ENCODE results near the gene TMEM121. TPM values are rescaled to one million over a fixed set of nuclear protein-coding genes. Genes with fewer than 3 reads are reported as not detected.

The TMEM121 gene
- total RNA-seq, 2 experiments from 2014 or later, result 0.21 to 0.25 TPM

DNA sequence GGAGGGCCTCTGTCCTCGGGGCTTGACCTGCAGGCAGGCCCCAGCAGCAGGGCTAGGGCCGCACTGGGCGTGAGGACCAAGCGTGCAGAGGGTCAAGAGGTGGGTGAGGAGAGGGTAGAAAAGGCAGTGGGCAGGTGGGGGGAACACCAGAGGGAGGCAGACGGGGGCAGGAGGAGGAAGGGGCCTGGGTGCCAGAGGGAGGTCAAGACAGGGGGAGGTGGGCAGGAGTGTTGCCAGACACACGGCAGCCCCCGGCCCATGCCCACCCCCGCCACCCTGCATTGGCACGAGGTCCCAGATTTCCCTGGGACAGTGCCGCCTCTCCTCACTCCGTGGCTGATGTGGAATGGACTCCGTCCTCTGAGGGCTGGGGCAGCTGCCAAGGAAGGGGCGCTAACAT lies 8.2 kb downstream of the TMEM121 start:
- DNase-seq (ENCODE audit: low spot score), result no peak
- Histone ChIP-seq H3K36me3 (ENCODE audit: insufficient read depth, low read length) (no peaks in the 10 kb centered on the region), H3K4me3 (ENCODE audit: low read depth, low read length, poor library complexity, severe bottlenecking) (no peak overlapping the region), H3K27ac (ENCODE audit: low read depth, low read length, poor library complexity, severe bottlenecking) (no peak overlapping the region), H3K4me2 (ENCODE audit: low read length) (no peak overlapping the region), H4K20me1 (ENCODE audit: insufficient read depth, low read length) (no peaks in the 10 kb centered on the region), H3K4me1 (ENCODE audit: insufficient read depth, low read length, poor library complexity, severe bottlenecking) (peaks cover 33% of the 10 kb centered on the region), H3K79me2 (ENCODE audit: insufficient read depth, low read depth, low read length) (no peaks in the 10 kb centered on the region), H2AFZ (ENCODE audit: low read length) (no peak overlapping the region), H3K9me3 (ENCODE audit: low read length) (no peaks in the 10 kb centered on the region), H3K9me2 (ENCODE audit: insufficient read depth, low read length) (no peaks in the 10 kb centered on the region)
- CTCF ChIA-PET (ENCODE audit: unreplicated experiment), result no interaction called here
- TF ChIP-seq, protein P1, sequence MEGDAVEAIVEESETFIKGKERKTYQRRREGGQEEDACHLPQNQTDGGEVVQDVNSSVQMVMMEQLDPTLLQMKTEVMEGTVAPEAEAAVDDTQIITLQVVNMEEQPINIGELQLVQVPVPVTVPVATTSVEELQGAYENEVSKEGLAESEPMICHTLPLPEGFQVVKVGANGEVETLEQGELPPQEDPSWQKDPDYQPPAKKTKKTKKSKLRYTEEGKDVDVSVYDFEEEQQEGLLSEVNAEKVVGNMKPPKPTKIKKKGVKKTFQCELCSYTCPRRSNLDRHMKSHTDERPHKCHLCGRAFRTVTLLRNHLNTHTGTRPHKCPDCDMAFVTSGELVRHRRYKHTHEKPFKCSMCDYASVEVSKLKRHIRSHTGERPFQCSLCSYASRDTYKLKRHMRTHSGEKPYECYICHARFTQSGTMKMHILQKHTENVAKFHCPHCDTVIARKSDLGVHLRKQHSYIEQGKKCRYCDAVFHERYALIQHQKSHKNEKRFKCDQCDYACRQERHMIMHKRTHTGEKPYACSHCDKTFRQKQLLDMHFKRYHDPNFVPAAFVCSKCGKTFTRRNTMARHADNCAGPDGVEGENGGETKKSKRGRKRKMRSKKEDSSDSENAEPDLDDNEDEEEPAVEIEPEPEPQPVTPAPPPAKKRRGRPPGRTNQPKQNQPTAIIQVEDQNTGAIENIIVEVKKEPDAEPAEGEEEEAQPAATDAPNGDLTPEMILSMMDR (conservative IDR thresholded peaks at IDR 0.05; ENCODE audit: low read length), result no peak
- TF ChIP-seq EZH2phosphoT487 (IDR thresholded peaks at IDR 0.05; ENCODE audit: borderline replicate concordance, low read depth, low read length), result no peak
- POLR2A ChIA-PET, result no interaction called here
- BruUV-seq (replicated peaks), result no TSS peak
- intact Hi-C loops (cut with micrococcal nuclease; ENCODE audit: unreplicated experiment), result no loop called here

DNA sequence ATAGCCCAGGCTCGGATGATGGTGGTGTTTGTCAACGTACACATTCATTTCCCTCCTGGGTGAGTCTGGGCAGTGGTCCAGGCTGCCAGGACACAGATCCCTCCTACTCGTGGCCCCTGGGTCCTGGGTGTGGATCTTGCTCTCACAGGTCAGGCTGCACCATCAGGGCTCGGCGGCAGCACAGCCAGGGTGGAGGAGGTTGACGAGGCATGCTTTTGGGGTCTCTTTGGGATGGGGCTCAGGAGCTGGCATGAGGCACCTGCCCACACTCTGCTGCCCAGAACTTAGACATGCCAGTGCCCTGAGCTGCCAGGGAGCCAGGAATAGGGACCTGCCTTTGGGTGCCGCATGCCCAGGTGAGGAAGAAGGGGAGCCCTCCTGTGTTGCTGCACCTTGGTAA lies 9.7 kb downstream of the TMEM121 start:
- Histone ChIP-seq H3K4me2 (ENCODE audit: low read length) (no peak overlapping the region), H3K4me1 (ENCODE audit: insufficient read depth, low read length, poor library complexity, severe bottlenecking) (peaks cover 19% of the 10 kb centered on the region), H3K36me3 (ENCODE audit: insufficient read depth, low read length) (no peaks in the 10 kb centered on the region), H3K9me3 (ENCODE audit: low read length) (no peaks in the 10 kb centered on the region), H3K27ac (ENCODE audit: low read depth, low read length, poor library complexity, severe bottlenecking) (no peak overlapping the region), H2AFZ (ENCODE audit: low read length) (no peak overlapping the region), H3K79me2 (ENCODE audit: insufficient read depth, low read depth, low read length) (no peaks in the 10 kb centered on the region), H3K9me2 (ENCODE audit: insufficient read depth, low read length) (no peaks in the 10 kb centered on the region), H4K20me1 (ENCODE audit: insufficient read depth, low read length) (no peaks in the 10 kb centered on the region), H3K4me3 (ENCODE audit: low read depth, low read length, poor library complexity, severe bottlenecking) (no peak overlapping the region)
- CTCF ChIA-PET (ENCODE audit: unreplicated experiment), result no interaction called here
- BruUV-seq (replicated peaks), result no TSS peak
- TF ChIP-seq, protein P1 (conservative IDR thresholded peaks at IDR 0.05; ENCODE audit: low read length), result no peak
- no peak for TF ChIP-seq EZH2phosphoT487 (IDR thresholded peaks at IDR 0.05; ENCODE audit: borderline replicate concordance, low read depth, low read length)
- no peak for DNase-seq (ENCODE audit: low spot score)
- intact Hi-C loops (cut with micrococcal nuclease; ENCODE audit: unreplicated experiment), result loop anchor here (5.0 kb wide), 1 partner anchor 731 kb away; no protein-coding TSS in a partner anchor
- POLR2A ChIA-PET, result no interaction called here

DNA sequence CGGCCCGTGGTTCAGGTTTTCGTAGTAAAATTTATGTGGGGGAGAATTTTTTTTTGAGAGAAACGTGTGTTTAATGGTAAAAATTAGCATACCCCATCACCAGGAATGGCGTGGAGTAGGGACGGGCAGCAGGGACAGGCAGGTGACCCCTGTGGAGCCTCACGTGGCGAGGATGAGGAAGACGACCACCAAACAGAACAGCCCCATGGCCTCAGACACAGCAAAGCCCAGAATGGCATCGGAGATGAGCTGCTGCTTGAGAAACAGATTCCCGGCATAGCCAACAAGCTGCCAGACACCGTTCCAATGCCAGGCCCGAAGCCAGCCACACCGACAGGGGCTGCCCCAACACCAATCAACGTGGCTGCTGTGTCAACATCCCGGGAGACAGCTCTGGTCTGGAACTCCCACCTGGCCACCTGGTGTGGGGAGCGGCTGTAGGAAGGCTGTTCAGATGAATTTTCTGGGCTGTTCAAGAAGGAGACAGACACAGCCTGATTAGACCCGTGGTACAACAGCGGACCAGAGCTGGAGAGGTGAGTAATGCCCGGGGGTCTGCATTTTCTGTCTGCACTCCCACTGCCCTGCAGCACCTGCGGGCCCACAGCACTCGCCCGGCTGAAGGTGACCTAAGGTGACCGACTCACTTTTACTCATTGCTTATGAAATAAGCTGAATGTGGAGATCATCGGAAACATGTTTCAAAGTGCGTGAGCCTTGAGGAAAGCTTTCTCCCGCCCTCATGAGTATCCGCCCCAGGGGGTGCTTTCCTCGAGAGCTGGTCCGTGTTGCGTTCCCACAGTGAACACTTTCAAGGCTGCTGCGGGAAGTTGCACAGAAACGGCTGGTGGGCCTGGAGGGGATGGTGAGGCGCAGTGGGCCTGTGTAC lies 10.6 kb downstream of the TMEM121 start:
- intact Hi-C loops (cut with micrococcal nuclease; ENCODE audit: unreplicated experiment), result loop anchor here (5.0 kb wide), 1 partner anchor 730 kb away; no protein-coding TSS in a partner anchor
- Histone ChIP-seq H3K36me3 (ENCODE audit: insufficient read depth, low read length) (no peaks in the 10 kb centered on the region), H3K79me2 (ENCODE audit: insufficient read depth, low read depth, low read length) (no peaks in the 10 kb centered on the region), H3K4me3 (ENCODE audit: low read depth, low read length, poor library complexity, severe bottlenecking) (no peak overlapping the region), H2AFZ (ENCODE audit: low read length) (no peak overlapping the region), H3K4me2 (ENCODE audit: low read length) (no peak overlapping the region), H4K20me1 (ENCODE audit: insufficient read depth, low read length) (no peaks in the 10 kb centered on the region), H3K27ac (ENCODE audit: low read depth, low read length, poor library complexity, severe bottlenecking) (no peak overlapping the region), H3K4me1 (ENCODE audit: insufficient read depth, low read length, poor library complexity, severe bottlenecking) (peaks cover 11% of the 10 kb centered on the region), H3K9me3 (ENCODE audit: low read length) (no peaks in the 10 kb centered on the region), H3K9me2 (ENCODE audit: insufficient read depth, low read length) (no peaks in the 10 kb centered on the region)
- ChIA-PET CTCF (ENCODE audit: unreplicated experiment) (no interaction called here), POLR2A (no interaction called here)
- TF ChIP-seq, protein P1 (conservative IDR thresholded peaks at IDR 0.05; ENCODE audit: low read length), result no peak
- no peak for DNase-seq (ENCODE audit: low spot score)
- no TSS peak for BruUV-seq (replicated peaks)
